GM19455 (cell line): ENCODE results near the gene SSNA1.
"Not testable (repeated sequence)": the region's sequence is repeated elsewhere in the genome, so short reads cannot be mapped to it uniquely, and the experiment has no call there.

Source experiments
- ATAC-seq: cut with Tn5 transposase; IDR thresholded peaks from one replicate; pipeline ENCODE4 v1.9.1; 2021; ENCODE audit not compliant: unreplicated experiment

Gene SSNA1

GRCh38 chr9:137229903-137230704 is 41.6 kb downstream of the SSNA1 start:
- ATAC-seq, result no peak

GRCh38 chr9:137230705-137231371 is 42.4 kb downstream of the SSNA1 start, which contains the start of gene SLC34A3:
Gene SLC34A3, plus strand, starts transcription at chr9:137230901. Its CDS starts 802 bp downstream, at chr9:137231703.
- ATAC-seq, result no peak

GRCh38 chr9:137231372-137232039 is 43.0 kb downstream of the SSNA1 start:
- no peak for ATAC-seq

- no peak for ATAC-seq
Measured at GRCh38 chr9:137232101-137232500, 43.6 kb downstream of the SSNA1 start.

- no peak for ATAC-seq
Measured at GRCh38 chr9:137232510-137232909, 44.0 kb downstream of the SSNA1 start.

GRCh38 chr9:137233143-137233980 is 44.9 kb downstream of the SSNA1 start:
- ATAC-seq, result no peak

GRCh38 chr9:137234055-137234697 is 45.7 kb downstream of the SSNA1 start:
- ATAC-seq, result no peak

GRCh38 chr9:137234758-137235423 is 46.4 kb downstream of the SSNA1 start:
- ATAC-seq, result no peak

- no peak for ATAC-seq
Measured at GRCh38 chr9:137235424-137236237, 47.2 kb downstream of the SSNA1 start.

GRCh38 chr9:137236238-137236935 is 47.9 kb downstream of the SSNA1 start:
- ATAC-seq, result no peak

- ATAC-seq, result no peak
Measured at GRCh38 chr9:137236936-137237421, 48.5 kb downstream of the SSNA1 start.

- no peak for ATAC-seq
Measured at GRCh38 chr9:137237759-137238726, 49.6 kb downstream of the SSNA1 start.

GRCh38 chr9:137239541-137240200 is 51.2 kb downstream of the SSNA1 start:
- not testable (repeated sequence) for ATAC-seq
